K562 (cell line): ENCODE data around the gene TULP4. TPM values are rescaled to one million over a fixed set of nuclear protein-coding genes. Genes with fewer than 3 reads are reported as not detected.

Source experiments
- ATAC-seq: fragments of 200-7000 bp; cut with Tn5 transposase; 3 replicates; pipeline ENCODE4 v1.9.1; 2020; ENCODE audit warnings: moderate library complexity
- BruUV-seq: library from RNA; stranded (reverse); fragments of 400-500 nt; replicated peaks from 2 replicates; lab custom pipeline; 2021; lab: Mats Ljungman, UMichigan
- CTCF ChIA-PET: fragments of 300-600 bp; formaldehyde crosslinking; extraction: SDS; loops from one replicate; lab custom pipeline; 2021; ENCODE audit warnings: low intra/inter-chr PET ratio; lab: Yijun Ruan, JAX
- POLR2A ChIA-PET: fragments of 300-600, 350-650 bp; sonication (Branson Sonifier 250); formaldehyde crosslinking; extraction: SDS; loops from one replicate; lab custom pipeline; 2021; ENCODE audit warnings: antibody characterized with exemption, inconsistent platforms; lab: Yijun Ruan, JAX
- DNase-seq, 4 experiments: peaks; one replicate each; pipeline versions ENCODE4 v3.0.0 to v3.0.0-alpha.2; 2011 to 2018; ENCODE audit warnings: low spot score in 3 of 4, mixed read lengths in 3 of 4; ENCODE audit errors: extremely low read depth in 1 of 4
- FAIRE-seq: peaks from 2 replicates; lab custom pipeline; 2011; peaks lifted over from hg19 to GRCh38; lab: Jason Lieb, UNC
- H2AFZ ChIP-seq: 2 replicates; pipeline ENCODE4 v1.6.0; 2011; ENCODE audit warnings: low read depth, low read length, control low read depth, inconsistent platforms
- H3K27ac ChIP-seq: fragments of 200-600 bp; 3 replicates; pipeline ENCODE4 v1.8.0; 2011; ENCODE audit warnings: low read depth, mild to moderate bottlenecking, control low read depth, inconsistent platforms, low read length, moderate library complexity, mixed read lengths; ENCODE audit errors: extremely low read depth
- H3K27me3 ChIP-seq, 2 experiments: fragments of 300-600 bp in 1 of 2; 2 replicates in 1 of 2; 3 replicates in 1 of 2; pipeline versions ENCODE4 v1.6.0 to v1.8.0; 2011; ENCODE audit warnings: inconsistent platforms in 2 of 2, low read length in 2 of 2, mild to moderate bottlenecking in 1 of 2, mixed read lengths in 1 of 2, moderate library complexity in 1 of 2; ENCODE audit not compliant: control insufficient read depth in 2 of 2, insufficient read depth in 2 of 2
- H3K36me3 ChIP-seq: fragments of 300-600 bp; 3 replicates; pipeline ENCODE4 v1.8.0; 2011; ENCODE audit warnings: mild to moderate bottlenecking, low read length, inconsistent platforms; ENCODE audit not compliant: control insufficient read depth, insufficient read depth
- H3K4me1 ChIP-seq, 2 experiments: fragments of 200-600 bp in 1 of 2; replicated peaks in 1 of 2; 2 replicates in 1 of 2; 3 replicates in 1 of 2; pipeline versions ENCODE4 v1.5.1 to v1.8.0; 2011; ENCODE audit warnings: inconsistent platforms in 2 of 2, low read length in 2 of 2, mild to moderate bottlenecking in 1 of 2, mixed read lengths in 1 of 2, moderate library complexity in 1 of 2; ENCODE audit not compliant: control insufficient read depth in 2 of 2, insufficient read depth in 2 of 2
- H3K4me2 ChIP-seq: 2 replicates; pipeline ENCODE4 v1.6.1; 2011; ENCODE audit warnings: low read length, control low read depth, inconsistent platforms, mixed read lengths; ENCODE audit not compliant: insufficient read depth
- H3K4me3 ChIP-seq: fragments of 200-600 bp; sonication (generic), shearing (Covaris generic); 2 replicates; pipeline ENCODE4 v1.5.1; 2016; ENCODE audit warnings: control low read depth, inconsistent platforms
- H3K79me2 ChIP-seq: fragments of 200-600 bp; 3 replicates; pipeline ENCODE4 v1.8.0; 2011; ENCODE audit warnings: low read length, inconsistent platforms; ENCODE audit not compliant: control insufficient read depth, insufficient read depth
- H3K9ac ChIP-seq, 2 experiments: 2 replicates each; pipeline versions ENCODE4 v1.6.0 to v1.6.1; 2011; ENCODE audit warnings: low read depth in 2 of 2, low read length in 2 of 2, control low read depth in 1 of 2, inconsistent platforms in 1 of 2, mild to moderate bottlenecking in 1 of 2, mixed read lengths in 1 of 2; ENCODE audit not compliant: insufficient read depth in 1 of 2
- H3K9me1 ChIP-seq: one replicate; pipeline ENCODE4 v1.6.0; 2011; ENCODE audit warnings: inconsistent platforms, mild to moderate bottlenecking, low read length, moderate library complexity; ENCODE audit not compliant: control insufficient read depth, insufficient read depth
- H3K9me3 ChIP-seq: replicated peaks from 2 replicates; pipeline ENCODE4 v1.5.1; 2011; ENCODE audit warnings: low read depth, low read length, inconsistent platforms; ENCODE audit not compliant: control insufficient read depth, insufficient read depth
- H4K20me1 ChIP-seq: replicated peaks from 2 replicates; pipeline ENCODE4 v1.6.1; 2011; ENCODE audit warnings: low read length, inconsistent platforms, mixed read lengths; ENCODE audit not compliant: control insufficient read depth, insufficient read depth
- EP400 ChIP-seq: fragments of 450-650 bp; IDR thresholded peaks from 2 replicates; pipeline ENCODE4 v1.6.1; 2017; ENCODE audit warnings: antibody characterized with exemption, mild to moderate bottlenecking, moderate library complexity
- HNRNPK ChIP-seq: fragments of 200-400 bp; formaldehyde crosslinking; IDR thresholded peaks from one replicate; pipeline ENCODE4 v1.6.1; 2018; ENCODE audit warnings: mild to moderate bottlenecking, low read depth, low read length; ENCODE audit not compliant: poor library complexity, severe bottlenecking
- KAT7 ChIP-seq: sonication (generic); formaldehyde crosslinking; IDR thresholded peaks from 2 replicates; pipeline ENCODE4 v1.8.0; 2022; ENCODE audit warnings: missing genetic modification reagents, mild to moderate bottlenecking, borderline replicate concordance
- MEIS2 ChIP-seq: fragments of 450-650 bp; IDR thresholded peaks from 2 replicates; pipeline ENCODE4 v1.6.1; 2014; ENCODE audit warnings: mild to moderate bottlenecking; ENCODE audit not compliant: partially characterized antibody
- MXI1 ChIP-seq: IDR thresholded peaks from 2 replicates; pipeline ENCODE4 v1.6.1; 2011; ENCODE audit warnings: low read depth, mild to moderate bottlenecking, improper control_type of control experiment, low read length
- SRF ChIP-seq, 2 experiments: fragments of 250-450, 450-650 bp in 1 of 2; sonication (Bioruptor Pico) in 1 of 2; sonication (generic) in 1 of 2; formaldehyde crosslinking; IDR thresholded peaks; 2 replicates each; pipeline versions ENCODE4 v1.5.0 to v1.5.1; 2020 to 2022; ENCODE audit warnings: mild to moderate bottlenecking in 1 of 2, missing genetic modification reagents in 1 of 2
- TAF1 ChIP-seq: IDR thresholded peaks from 2 replicates; pipeline ENCODE4 v1.6.1; 2011; ENCODE audit warnings: mild to moderate bottlenecking, low read length, moderate library complexity; ENCODE audit not compliant: insufficient read depth, control insufficient read depth, severe bottlenecking; ENCODE audit errors: extremely low read depth
- TAL1 ChIP-seq: fragments of 450-650 bp; IDR thresholded peaks from 2 replicates; pipeline ENCODE4 v1.6.1; 2016; ENCODE audit warnings: mild to moderate bottlenecking
- TCF3 ChIP-seq: sonication (generic); formaldehyde crosslinking; IDR thresholded peaks from 2 replicates; pipeline ENCODE4 v1.4.0; 2020; ENCODE audit warnings: mild to moderate bottlenecking, missing genetic modification reagents
- ZNF263 ChIP-seq: sonication (generic); formaldehyde crosslinking; IDR thresholded peaks from 2 replicates; pipeline ENCODE4 v1.8.0; 2022; ENCODE audit warnings: mild to moderate bottlenecking, missing genetic modification reagents, borderline replicate concordance
- ZNF274 ChIP-seq: IDR thresholded peaks from 2 replicates; pipeline ENCODE4 v1.6.1; 2011; ENCODE audit warnings: low read depth, mild to moderate bottlenecking, low read length, moderate library complexity, borderline replicate concordance
- ZNF408 ChIP-seq: fragments of 250-450 bp; sonication (Bioruptor Pico); IDR thresholded peaks from 2 replicates; pipeline ENCODE4 v1.4.0; 2020; ENCODE audit warnings: low read depth, mild to moderate bottlenecking, moderate library complexity
- WGBS: fragments of 100-300 bp; shearing (Covaris generic); methylation state at CpG from one replicate; pipeline ENCODE4 v1.1.6; 2016; ENCODE audit warnings: low coverage, mixed read lengths; ENCODE audit not compliant: insufficient coverage; ENCODE audit errors: missing lambda C conversion rate; 5-methylcytosine and 5-hydroxymethylcytosine counted together
- in situ Hi-C: fragments of 300-500 bp; cut with MboI; formaldehyde crosslinking; loops from 4 replicates; pipeline ENCODE4 v1.15.0; 2018; ENCODE audit warnings: inconsistent platforms, mixed read lengths
- intact Hi-C: fragments of 100-400 bp; cut with micrococcal nuclease; formaldehyde crosslinking; loops from 2 replicates; pipeline ENCODE4 v1.14.2; 2022
- polyA plus RNA-seq, 8 experiments: library from polyadenylated mRNA; depleted of rRNA in 4 of 8; stranded (reverse) in 5 of 8; unstranded in 3 of 8; fragments of >200 nt; fragmentation: Nextera tagmentation in 2 of 8; fragmentation: Illumina TruSeq in 1 of 8; extraction: Ambion mirVana in 2 of 8; extraction: Trizol in 1 of 8; gene quantifications; 2 replicates each; pipeline versions ENCODE4 v1.2.1 to v1.2.3, GENCODE V29; 2011 to 2014; ENCODE audit warnings: inconsistent platforms in 1 of 8, missing spikeins in 1 of 8
- total RNA-seq, 7 experiments: library from RNA; depleted of rRNA in 6 of 7; stranded (reverse); fragments of >200 nt in 6 of 7; fragmentation: Illumina TruSeq in 2 of 7; extraction: Trizol in 2 of 7; gene quantifications; 2 replicates each; pipeline versions ENCODE4 v1.2.1 to v1.2.3, GENCODE V29; 2011 to 2021; ENCODE audit warnings: low replicate concordance in 1 of 7
- TF ChIP-seq, protein P1 (sequence below): fragments of 250-450 bp; sonication (Bioruptor Pico); IDR thresholded peaks from 2 replicates; pipeline ENCODE4 v1.4.0; 2020
- TF ChIP-seq, protein P2 (sequence below): fragments of 450-650 bp; conservative IDR thresholded peaks from 2 replicates; pipeline ENCODE4 v1.6.1; 2016; ENCODE audit warnings: missing genetic modification characterization, low read depth, mild to moderate bottlenecking, missing compliant biosample characterization, moderate library complexity

Gene TULP4
- total and polyA plus RNA-seq, 9 of the 15 experiments (the other 6 are each of a cell fraction or from before 2014, with no cell fraction given) = 1.2 to 50.4 (median 11.0) TPM

DNA sequence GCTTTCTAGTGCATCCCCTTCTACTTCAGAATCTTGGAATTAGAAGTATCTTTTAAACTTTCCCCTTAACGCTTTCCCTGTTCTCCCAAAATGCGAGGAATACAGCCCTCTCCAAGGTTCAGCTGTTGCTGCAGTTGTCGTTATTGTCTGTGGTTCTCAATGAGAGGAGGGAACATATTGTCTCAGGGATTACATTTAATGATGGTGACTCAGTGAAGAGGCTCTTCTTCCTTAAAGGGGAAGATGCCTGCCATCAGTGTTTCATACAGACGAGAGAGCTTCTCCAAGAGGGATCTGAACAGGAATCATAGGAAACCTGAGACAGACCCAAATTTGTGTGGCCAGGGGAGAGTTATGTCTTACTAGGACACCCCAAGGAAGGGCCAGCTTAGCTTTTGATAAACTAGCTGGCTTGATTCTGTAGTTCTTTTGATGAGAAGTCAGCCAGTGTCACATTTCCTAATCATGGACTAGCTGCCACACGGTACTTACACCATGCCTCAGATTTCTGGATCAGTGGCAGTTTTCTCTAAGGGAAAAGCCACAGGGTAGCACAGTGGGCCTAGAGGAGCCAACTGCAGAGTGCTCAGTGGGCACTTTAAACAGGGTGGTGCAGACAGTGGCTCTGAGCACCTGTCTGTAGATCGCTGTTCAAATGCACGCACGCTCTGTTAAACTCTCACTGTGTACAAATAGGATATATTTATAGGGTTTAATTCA, 187.9 kb downstream of the TULP4 start:
- ChIA-PET CTCF (no interaction called here), POLR2A (interaction anchor here (0.6 to 1.6 kb wide), 3 partner anchors 10 to 616 kb away, joined by 4 to 5 read pairs (median 4); no protein-coding TSS in a partner anchor)
- H3K4me2 ChIP-seq = no peak overlapping the region
- BruUV-seq = no TSS peak
- no peaks in the 10 kb centered on the region for H4K20me1 ChIP-seq
- intact Hi-C loops = no loop called here
- peaks cover 0 to 4% of the 10 kb centered on the region in 2 experiments; a peak in 2 of 5 replicates for H3K4me1 ChIP-seq
- no peak for ATAC-seq
- TF ChIP-seq TAF1 = no peak
- no peak for TF ChIP-seq MXI1
- TF ChIP-seq, protein P1, sequence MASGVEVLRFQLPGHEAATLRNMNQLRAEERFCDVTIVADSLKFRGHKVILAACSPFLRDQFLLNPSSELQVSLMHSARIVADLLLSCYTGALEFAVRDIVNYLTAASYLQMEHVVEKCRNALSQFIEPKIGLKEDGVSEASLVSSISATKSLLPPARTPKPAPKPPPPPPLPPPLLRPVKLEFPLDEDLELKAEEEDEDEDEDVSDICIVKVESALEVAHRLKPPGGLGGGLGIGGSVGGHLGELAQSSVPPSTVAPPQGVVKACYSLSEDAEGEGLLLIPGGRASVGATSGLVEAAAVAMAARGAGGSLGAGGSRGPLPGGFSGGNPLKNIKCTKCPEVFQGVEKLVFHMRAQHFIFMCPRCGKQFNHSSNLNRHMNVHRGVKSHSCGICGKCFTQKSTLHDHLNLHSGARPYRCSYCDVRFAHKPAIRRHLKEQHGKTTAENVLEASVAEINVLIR = no peak
- TF ChIP-seq ZNF408 = no peak
- TF ChIP-seq, protein P2, sequence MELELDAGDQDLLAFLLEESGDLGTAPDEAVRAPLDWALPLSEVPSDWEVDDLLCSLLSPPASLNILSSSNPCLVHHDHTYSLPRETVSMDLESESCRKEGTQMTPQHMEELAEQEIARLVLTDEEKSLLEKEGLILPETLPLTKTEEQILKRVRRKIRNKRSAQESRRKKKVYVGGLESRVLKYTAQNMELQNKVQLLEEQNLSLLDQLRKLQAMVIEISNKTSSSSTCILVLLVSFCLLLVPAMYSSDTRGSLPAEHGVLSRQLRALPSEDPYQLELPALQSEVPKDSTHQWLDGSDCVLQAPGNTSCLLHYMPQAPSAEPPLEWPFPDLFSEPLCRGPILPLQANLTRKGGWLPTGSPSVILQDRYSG (tag) = no peak
- no peak for TF ChIP-seq HNRNPK
- no peak for TF ChIP-seq EP400
- no peak for TF ChIP-seq ZNF263 (CRISPR knock-in tag)
- TF ChIP-seq TAL1 = no peak
- no peak for TF ChIP-seq TCF3
- no peak for TF ChIP-seq KAT7 (CRISPR knock-in tag)
- no peak for TF ChIP-seq MEIS2
- no peak for TF ChIP-seq ZNF274
- TF ChIP-seq SRF (CRISPR knock-in tag; IDR thresholded peaks at IDR 0.05) = no peak
- no peaks in the 10 kb centered on the region for H3K79me2 ChIP-seq
- in situ Hi-C loops = no loop called here
- no peak overlapping the region for H3K27ac ChIP-seq
- H2AFZ ChIP-seq = no peak overlapping the region
- H3K9me1 ChIP-seq = no peaks in the 10 kb centered on the region
- H3K9ac ChIP-seq = no peak overlapping the region
- no peak overlapping the region for H3K4me3 ChIP-seq
- DNase-seq = no peak
- 73% methylated on average over 8 of the region's 8 CpGs for WGBS
- H3K27me3 ChIP-seq = no peaks in the 10 kb centered on the region
- no peaks in the 10 kb centered on the region for H3K9me3 ChIP-seq
- peaks cover 34% of the 10 kb centered on the region for H3K36me3 ChIP-seq
- FAIRE-seq = peak; percentile 29
